GM18868 (cell line): ENCODE results near the gene UBAC2.

ENCODE experiments used
- ATAC-seq: cut with Tn5 transposase; IDR thresholded peaks from one replicate; pipeline ENCODE4 v1.9.1; 2021; ENCODE audit warnings: mild to moderate bottlenecking, moderate library complexity; ENCODE audit not compliant: unreplicated experiment

Gene UBAC2

GRCh38 chr13:99266827-99267226, 66.2 kb downstream of the UBAC2 start:
- ATAC-seq = no peak

- no peak for ATAC-seq
Measured at GRCh38 chr13:99267927-99268326, 67.3 kb downstream of the UBAC2 start.

- no peak for ATAC-seq
Measured at GRCh38 chr13:99268822-99269221, 68.2 kb downstream of the UBAC2 start.

GRCh38 chr13:99269627-99270241, 69.1 kb downstream of the UBAC2 start:
- peak; percentile 75 for ATAC-seq

DNA sequence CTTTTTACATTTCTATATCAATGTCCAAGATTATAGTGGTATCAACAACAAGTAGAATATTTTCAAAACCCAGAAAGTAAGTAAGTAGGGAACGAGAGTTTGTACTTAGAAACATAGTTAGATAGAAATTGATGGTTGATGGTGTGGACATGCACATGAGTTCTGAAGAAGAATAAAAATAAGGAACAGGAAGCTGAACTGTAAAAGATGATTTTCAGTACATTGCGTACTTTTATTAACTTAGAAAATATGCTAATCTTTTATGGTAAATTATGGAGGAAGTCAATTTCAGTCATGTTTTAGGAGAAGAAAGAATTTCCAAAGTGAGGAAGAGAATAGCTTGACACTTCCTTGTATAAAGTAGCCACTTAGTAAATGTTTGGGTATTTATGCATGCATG, 69.9 kb downstream of the UBAC2 start:
- no peak for ATAC-seq

DNA sequence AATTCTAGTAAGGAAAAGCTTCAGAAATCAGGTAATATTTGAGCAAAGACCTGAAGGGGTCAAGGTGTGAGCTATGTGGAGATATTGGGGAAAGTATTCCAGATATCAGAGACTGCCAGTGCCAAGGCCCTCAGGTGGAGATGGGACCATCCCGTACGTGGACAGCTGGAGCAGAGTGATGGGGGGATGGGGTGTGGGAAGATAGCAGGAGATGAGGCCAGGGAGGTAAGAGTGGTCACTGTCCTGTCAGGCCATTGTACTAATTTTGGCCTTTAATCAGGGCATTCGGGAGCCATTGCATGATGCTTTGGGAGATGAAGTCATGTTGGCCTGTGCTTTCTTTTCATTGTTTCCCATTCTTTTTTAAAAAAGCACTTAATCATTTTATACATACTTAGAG, 70.6 kb downstream of the UBAC2 start:
- no peak for ATAC-seq

GRCh38 chr13:99272481-99272880, 71.8 kb downstream of the UBAC2 start:
- ATAC-seq = no peak

DNA sequence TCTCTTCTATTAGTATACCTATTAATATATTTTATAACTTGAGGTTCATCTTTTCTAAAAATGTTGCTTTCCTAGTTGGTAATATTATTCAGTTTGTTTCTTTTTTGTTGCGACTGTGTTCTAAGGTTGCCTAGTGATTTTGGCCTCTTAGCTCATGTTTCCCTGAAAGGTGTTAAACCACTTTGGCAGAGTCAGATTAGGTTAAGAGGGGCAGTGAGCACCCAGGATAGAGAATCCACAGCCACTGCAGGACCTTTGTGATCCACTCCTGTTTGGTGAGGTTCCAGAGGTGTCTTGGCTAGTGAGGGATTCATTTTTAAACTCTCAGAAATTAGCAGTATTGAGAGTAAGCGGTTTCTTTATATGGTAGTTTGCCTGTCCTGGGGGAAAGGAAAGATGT, 72.5 kb downstream of the UBAC2 start:
- no peak for ATAC-seq

DNA sequence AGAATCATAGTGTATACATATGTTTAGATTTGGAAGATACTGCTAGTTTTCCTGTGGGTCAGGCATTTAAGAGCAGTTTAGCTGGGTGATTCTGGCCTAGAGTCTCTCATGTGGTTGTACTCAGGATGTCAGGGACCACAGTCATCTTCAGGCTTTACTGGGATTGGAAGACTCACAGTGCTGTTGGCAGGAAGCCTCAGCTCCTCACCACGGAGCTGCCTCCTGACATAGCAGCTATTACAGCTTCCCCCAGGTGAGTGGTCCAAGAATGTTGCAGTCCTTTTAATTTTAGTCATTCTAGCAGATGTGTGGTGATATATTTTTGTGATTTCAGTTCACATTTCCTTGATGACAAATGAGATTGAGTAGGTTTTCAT, 74.4 kb downstream of the UBAC2 start:
- ATAC-seq = no peak

GRCh38 chr13:99276706-99277105, 76.1 kb downstream of the UBAC2 start:
- ATAC-seq = no peak

- ATAC-seq = no peak
Measured at GRCh38 chr13:99277629-99278028, 77.0 kb downstream of the UBAC2 start.

DNA sequence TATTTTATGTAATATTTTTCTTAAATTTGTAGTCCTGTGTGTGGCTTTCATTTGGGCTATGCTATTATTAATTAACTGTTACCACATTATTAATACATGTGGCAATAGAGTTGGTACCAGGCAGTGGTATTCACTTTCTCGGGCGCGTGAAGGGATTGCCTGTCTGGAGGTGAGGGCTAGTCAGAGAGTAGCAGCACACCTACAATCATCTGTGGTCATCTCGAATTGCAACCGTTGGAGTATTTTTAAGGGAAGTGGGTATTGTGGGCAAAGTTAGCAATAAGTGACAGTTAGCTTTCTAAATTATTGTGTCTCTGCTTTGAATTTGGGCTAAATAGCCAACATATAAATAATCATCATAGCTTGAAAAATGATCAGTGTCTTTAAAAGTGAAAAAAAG, 77.5 kb downstream of the UBAC2 start:
- no peak for ATAC-seq

GRCh38 chr13:99278843-99279242, 78.2 kb downstream of the UBAC2 start:
- ATAC-seq = no peak

DNA sequence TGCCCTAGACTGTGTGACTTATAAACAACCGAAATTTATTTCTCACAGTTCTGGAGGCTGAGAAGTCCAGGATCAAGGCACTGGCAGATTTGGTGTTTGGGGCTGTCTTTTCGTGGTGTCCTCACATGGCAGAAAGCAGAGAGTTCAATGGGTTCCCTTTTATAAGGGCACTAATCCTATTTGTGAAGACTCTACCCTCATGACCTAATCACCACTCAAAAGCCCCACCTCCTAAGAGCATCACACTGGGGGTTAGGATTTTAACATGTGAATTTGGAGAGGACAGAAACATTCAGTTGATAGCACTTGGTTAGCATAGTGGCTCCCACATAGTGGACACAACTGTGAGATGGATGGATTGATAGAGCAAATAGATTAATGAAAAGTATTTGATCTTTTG, 79.0 kb downstream of the UBAC2 start:
- ATAC-seq = no peak

DNA sequence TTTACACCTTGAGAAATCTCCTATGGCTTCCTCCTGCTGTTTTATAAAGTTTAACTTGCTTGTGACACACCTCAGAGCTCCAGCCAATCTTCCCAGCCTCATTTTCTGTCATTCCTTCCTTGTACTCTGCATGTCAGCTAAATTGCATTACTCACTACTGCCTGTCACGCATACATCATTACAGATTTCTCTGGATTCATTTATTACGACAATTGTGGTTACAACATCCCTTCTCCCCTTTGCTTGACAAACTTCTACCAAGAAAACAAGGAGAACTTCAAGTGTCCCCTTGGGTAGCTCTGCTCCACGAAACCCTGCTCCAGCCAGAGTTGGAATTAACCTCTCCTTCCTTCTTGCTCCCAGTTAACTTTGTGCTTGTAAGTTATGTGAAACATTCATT, 79.5 kb downstream of the UBAC2 start:
- ATAC-seq = no peak

- ATAC-seq = peak; percentile 71
Measured at GRCh38 chr13:99281811-99282263, 81.2 kb downstream of the UBAC2 start.

GRCh38 chr13:99282264-99283231, 81.9 kb downstream of the UBAC2 start:
- ATAC-seq = peak; percentile 62

- no peak for ATAC-seq
Measured at GRCh38 chr13:99285432-99286182, 85.0 kb downstream of the UBAC2 start.

- ATAC-seq = peak; percentile 4
Measured at GRCh38 chr13:99287551-99287950, 86.9 kb downstream of the UBAC2 start.

DNA sequence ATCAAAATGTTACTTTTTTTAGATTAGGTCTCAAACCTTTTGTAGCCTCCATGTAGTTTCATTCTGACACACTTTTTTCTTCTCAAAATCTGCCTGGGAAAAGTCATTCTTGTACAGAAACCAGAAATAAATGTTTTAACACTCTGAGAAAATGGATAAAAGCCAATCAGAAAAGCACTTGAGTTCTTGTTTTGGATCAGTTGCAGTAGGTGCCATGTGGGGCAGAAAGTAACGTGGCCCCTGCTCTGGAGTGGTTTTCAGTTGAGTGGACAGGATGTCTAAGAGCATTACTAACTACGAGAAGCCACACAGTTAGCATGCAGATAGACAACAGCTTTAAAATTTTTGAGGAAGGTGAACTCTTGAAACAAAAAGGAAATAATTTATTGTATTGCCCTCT, 87.4 kb downstream of the UBAC2 start:
- ATAC-seq = peak; percentile 93

- no peak for ATAC-seq
Measured at GRCh38 chr13:99289271-99289670, 88.6 kb downstream of the UBAC2 start.
